Right kidney (tissue), 9 donors: ENCODE results near the gene SSU72.
A peak's percentile ranks its signal among the peaks of the same experiment; 100 is the strongest.

Source experiments
- DNase-seq: peaks from one replicate; pipeline ENCODE4 v3.0.0-alpha.2; 2016
- long read RNA-seq, 8 donors: transcript quantifications; one replicate each; lab custom pipeline, GENCODE V29; 2026

SSU72 gene
- long read RNA-seq, donor 1, full-length matches to known transcripts = 79 of 79 reads
- long read RNA-seq, donor 1, partial matches to known transcripts = 0 of 79 reads
- long read RNA-seq, donor 1, other reads (novel, unspliced or antisense) = 0 of 79 reads
- long read RNA-seq, donor 2, full-length matches to known transcripts = 50 of 50 reads
- long read RNA-seq, donor 2, partial matches to known transcripts = 0 of 50 reads
- long read RNA-seq, donor 2, other reads (novel, unspliced or antisense) = 0 of 50 reads
- long read RNA-seq, donor 3, full-length matches to known transcripts = 31 of 31 reads
- long read RNA-seq, donor 3, partial matches to known transcripts = 0 of 31 reads
- long read RNA-seq, donor 3, other reads (novel, unspliced or antisense) = 0 of 31 reads
- long read RNA-seq, donor 4, full-length matches to known transcripts = 64 of 64 reads
- long read RNA-seq, donor 4, partial matches to known transcripts = 0 of 64 reads
- long read RNA-seq, donor 4, other reads (novel, unspliced or antisense) = 0 of 64 reads
- long read RNA-seq, donor 5, full-length matches to known transcripts = 50 of 50 reads
- long read RNA-seq, donor 5, partial matches to known transcripts = 0 of 50 reads
- long read RNA-seq, donor 5, other reads (novel, unspliced or antisense) = 0 of 50 reads
- long read RNA-seq, donor 6, full-length matches to known transcripts = 60 of 60 reads
- long read RNA-seq, donor 6, partial matches to known transcripts = 0 of 60 reads
- long read RNA-seq, donor 6, other reads (novel, unspliced or antisense) = 0 of 60 reads
- long read RNA-seq, donor 7, full-length matches to known transcripts = 79 of 79 reads
- long read RNA-seq, donor 7, partial matches to known transcripts = 0 of 79 reads
- long read RNA-seq, donor 7, other reads (novel, unspliced or antisense) = 0 of 79 reads
- long read RNA-seq, donor 8, full-length matches to known transcripts = 39 of 39 reads
- long read RNA-seq, donor 8, partial matches to known transcripts = 0 of 39 reads
- long read RNA-seq, donor 8, other reads (novel, unspliced or antisense) = 0 of 39 reads

DNA sequence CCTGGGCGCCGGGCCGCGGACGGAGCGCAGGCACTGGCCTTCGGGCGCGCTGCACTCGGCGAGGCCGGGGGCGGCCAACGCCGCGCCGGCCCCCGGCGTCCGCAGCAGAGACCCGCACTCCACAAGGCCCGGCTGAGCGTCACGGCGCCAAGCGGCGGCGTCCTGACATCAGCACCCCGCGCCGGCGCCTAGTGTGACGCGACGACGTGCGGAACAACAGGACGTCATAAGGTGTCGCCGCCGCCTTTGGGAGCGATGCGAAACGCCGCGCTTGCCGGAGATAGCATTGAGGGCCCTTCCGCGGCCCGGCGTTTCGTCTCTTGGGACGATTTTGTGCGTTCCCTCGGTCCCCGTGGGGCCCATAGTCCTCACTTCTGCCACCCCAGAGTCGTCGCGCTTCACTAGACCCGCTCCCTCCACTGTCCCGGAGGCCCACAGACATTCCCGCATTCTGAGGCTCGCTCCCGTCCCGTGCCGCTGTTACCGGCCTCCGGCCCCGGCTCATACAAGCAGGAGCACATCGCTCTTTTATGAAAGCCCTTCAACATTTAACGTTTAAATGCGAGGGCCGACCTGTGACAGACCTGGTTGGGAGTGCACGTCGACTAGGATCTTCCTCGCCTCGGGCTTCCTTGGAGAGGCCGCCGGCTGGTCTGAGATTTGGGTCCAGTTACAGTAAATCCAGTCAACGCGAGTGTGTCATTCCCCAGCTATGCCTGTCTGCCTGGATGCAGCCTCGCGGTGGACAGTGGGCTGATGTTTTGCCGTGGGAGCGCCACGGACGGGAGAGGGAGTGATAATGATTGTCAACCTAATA is at the start of gene SSU72:
Gene SSU72, minus strand, starts transcription at position 143 of the 817 bp plus-strand sequence. CDS start 306 bp downstream, outside the sequence.
- peak; percentile 91 for DNase-seq

DNA sequence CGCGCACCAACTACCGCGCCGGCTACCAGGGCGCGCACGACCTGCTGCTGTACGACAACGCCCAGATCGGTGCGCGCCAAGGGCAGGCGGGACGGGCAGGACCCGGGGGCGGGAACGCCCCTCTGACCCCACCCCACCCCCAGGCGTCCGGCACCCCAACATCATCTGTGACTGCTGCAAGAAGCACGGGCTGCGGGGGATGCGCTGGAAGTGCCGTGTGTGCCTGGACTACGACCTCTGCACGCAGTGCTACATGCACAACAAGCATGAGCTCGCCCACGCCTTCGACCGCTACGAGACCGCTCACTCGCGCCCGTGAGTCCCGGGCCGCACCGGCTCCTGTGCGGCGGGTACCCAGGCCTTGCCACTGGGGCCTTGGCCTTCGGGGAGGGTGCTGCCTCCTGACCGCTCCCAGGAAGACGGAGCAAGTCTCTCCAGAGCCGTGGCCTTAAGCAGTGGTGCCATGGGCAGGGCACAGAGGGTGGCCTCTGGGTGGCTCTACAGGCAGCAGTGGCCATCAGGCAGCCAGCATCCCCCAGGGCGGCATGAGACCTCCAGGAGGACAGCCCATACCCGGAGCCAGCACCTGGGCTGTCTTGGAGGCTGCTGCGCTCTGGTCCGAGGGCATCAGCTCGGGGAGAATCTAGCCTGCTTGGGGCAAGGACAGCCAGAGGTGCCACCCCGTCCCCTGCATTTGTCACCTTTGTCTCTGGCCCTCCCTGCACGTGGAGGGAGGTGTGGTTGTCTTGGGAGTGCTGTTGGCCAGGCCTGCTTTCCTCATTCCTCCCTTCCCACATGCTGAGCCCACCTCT is 49.2 kb upstream of the SSU72 start:
- no peak for DNase-seq

DNA sequence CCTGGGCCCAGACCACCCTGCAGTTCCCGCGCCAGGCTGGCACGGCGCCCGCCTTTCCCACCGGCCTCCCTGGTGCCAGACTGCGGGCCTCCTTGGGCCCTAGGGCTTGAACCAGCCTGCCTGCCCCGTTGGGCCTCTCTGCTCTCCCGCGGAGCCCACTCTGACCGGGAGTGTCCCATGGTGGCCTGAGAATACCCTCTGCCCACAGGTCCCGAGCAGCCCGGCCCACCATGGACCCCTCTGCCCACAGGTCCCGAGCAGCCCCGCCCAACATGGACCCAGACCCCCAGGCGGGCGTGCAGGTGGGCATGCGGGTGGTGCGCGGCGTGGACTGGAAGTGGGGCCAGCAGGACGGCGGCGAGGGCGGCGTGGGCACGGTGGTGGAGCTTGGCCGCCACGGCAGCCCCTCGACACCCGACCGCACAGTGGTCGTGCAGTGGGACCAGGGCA is 48.5 kb upstream of the SSU72 start:
- DNase-seq = no peak

DNA sequence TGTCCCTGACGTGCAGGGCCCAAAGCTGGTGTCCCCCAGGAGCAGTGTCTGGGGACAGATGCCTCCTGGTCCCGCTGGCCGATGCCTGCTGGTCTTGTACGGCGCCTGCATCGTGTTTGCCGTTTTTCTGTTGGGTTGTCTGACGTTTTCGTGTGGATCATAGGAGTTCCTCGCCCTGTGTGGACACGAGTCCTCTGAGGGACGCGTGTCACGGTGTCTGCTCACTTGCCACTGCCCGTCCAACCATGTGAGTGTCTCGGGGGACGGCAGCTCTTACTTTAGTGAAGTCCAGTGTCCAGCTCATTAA is 48.1 kb upstream of the SSU72 start:
- no peak for DNase-seq

DNA sequence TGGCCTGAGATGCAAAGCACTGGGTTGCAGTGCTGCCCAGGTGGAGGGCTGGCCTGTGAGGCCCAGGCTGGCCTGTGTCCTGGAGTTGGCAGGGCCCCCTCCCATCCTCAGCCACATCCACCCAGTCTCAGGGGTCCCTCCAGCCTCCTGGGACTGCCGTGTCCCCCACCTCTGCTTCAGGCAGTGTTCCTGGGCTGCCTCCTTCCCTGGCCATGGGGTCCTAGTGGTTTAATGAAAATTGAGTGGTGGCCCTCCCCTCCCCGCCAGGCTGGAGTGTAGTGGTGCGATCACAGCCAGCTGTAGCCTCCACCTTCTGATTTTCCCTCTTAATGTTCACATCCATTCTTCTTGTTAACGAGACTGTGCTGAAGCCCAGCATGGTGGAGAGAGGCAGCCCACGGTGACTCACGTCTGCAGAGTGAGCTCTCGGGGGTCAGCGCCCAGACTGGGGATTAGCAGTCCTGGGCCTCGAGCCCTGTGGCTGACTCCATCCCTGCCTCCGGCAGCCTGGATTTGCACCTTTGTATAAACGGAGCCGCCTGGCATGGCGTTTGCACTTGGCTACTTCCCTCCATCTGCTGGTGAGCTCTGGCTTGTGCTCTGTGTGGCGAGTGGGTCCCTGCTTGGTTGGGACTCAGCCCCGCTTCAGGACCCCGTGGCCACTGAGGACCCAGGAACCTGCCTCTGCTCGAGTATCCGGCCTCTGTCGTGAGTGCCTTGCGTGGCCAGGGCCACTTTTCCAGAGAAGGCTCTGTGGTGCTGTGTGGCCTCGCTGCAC is 47.5 kb upstream of the SSU72 start:
- no peak for DNase-seq

DNA sequence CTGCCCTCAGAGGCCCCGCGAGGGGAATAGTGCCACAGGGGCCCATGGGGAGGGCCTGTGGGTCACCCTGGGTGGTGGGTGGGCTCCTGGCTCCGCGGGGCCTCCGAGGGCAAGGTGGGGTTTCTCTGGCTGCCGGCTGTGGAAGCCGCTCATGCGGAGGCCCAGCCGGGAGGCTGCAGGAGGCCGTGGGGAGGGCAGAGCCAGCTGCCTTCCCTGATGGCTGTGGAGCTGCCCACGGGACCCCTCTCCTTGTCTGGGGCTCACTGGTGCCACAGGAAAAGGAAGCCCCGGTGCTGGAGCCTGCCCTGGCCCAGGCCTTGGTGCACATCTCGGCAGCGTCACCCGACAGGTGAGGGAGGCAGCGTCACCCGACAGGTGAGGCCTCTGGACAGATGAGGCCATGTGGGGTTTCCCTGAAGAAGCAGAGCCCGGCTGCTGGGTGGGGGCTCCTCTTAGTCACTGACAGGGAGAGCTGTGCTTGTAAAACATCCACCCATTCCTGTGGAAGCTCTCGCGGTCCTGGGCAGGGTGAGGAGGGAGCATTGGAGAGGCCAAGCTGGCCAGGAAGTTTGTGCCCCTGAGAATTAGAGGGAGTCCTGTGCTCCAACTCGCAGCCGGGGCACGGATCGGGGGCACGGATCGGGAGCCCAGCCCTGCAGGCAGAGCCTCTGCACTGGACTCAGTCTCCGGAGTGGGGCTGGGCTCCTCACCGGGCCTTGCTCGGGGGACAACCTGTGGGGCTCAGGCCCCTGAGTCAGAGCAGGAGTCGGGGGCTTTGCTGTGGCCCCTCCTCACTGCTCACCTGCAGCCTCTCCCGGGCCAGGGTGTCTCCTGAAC is 46.7 kb upstream of the SSU72 start:
- no peak for DNase-seq

DNA sequence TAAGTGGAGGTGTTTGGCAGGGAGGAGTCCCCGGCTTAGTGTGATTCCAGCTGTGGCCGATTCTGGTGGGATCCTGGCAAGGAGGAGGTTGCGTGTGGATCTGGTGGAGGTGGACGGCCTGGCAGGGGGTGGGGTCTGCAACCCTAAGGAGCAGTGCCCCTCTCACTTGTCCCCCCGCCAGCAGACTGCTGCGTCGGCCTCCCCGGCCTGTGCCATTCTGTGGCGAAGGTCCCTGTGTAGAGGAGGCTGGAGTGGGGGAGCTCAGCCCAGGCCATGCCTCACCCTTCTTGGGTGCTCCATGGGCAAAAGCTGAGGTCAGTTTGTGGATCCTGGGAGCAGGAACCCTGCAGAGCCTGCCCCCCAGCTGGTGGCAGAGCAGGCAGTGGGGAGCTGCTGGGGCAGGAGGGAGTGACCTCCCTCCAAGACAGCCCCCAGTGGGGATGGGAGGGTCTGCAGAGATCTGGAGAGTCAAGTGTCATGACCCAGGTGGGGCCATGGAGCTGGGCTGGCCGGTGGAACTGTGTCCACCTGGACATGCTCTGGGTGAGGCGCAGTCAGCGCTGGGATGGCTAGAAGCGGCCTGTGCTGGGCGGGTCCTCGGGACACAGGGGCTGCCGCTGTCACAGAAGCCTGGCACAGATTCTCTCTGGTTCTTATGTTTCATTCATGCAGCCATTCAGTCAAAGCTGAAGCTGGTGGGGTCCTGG is 45.9 kb upstream of the SSU72 start:
- no peak for DNase-seq

DNA sequence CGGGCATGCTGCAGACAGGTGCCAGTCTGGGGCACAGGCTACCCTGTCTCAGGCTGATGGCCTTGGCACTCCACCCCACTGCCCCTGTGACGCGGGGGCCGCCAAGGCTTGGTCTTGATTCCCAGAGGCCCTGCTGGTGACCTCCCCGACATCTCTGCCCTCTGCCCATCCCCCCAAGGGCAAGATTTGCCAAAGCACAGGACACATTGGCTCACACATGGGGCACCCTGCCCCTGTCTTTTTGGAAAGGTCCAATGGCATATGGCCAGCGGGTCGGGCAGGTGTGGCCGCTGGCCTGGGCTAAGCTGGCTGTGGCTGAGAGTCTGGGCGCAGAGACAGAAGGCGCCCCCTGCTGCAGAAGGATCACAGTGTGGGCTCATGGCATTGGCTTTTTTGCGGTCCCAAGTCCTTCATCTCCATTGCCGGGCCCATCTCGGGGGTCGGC is 45.3 kb upstream of the SSU72 start:
- DNase-seq = no peak

DNA sequence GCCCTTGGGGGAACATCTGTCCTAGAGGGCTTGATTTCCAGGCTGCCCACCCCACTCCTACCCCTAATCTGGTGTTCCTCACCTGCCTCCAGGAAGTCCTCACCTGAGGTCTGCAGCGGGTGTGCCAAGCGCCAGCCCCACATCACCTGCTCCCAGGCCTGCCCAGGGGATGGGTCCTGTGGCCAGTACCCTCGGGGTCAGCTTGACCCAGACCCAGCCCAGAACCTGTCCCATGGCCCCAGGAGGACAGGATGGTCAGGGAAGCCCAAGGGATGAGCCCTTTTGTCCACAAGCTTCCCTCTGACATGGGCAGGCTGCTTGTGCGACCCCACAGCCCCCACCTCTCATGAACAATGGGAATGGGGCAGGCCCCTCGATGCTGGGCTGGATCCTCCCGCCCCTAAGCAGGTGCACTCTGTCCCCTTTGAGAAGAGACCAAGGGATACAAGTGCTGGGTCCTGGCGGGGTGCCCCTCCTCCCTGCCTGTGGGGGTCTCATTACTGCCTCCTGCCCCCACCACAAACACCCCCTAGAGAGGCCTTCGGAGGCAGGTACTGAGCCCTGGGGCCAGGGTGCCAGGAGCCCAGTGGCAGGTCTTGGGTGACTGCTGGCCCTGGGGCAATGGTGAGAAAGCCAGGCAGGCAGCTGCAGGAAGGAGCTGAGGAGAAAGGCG is 43.9 kb upstream of the SSU72 start:
- no peak for DNase-seq

DNA sequence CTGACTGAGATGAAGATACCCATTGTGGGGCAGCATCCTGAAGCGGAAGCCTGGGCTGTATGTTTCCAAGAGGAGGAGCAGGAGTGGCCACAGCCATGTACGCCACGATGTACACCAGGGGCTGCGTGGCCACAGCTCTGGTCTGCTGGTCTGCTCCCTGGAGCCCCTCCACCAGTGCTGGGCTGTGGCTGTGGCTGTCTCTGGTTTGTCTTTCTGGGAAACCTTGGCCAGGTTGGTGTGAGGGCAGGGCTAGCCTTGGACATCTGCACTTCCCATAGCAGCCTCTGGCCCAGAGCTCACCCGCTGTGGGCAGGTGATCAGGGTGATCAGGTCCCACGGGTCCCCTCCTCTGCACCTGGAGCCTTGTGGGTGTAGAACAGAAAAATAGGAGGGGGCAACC is 43.3 kb upstream of the SSU72 start:
- no peak for DNase-seq

DNA sequence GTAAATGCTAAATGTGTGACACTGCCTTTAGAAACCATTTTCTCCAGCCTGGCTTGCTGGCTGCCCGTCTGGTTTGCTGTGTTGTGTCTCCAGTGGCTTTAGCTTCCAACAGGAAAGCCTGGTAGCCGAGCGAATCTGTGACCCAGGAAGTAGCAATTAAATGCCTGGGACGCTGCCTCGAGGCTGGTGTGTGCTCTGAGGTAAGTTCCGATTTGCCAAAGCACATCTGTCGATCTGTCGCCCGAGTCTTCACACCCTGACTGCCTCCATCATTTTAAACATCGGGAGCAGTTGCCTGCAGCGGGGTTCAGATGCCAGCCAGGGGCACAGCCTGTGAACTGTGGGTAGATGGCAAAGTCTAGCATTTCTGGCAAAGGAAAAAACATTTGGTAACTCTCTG is 42.9 kb upstream of the SSU72 start:
- no peak for DNase-seq

DNA sequence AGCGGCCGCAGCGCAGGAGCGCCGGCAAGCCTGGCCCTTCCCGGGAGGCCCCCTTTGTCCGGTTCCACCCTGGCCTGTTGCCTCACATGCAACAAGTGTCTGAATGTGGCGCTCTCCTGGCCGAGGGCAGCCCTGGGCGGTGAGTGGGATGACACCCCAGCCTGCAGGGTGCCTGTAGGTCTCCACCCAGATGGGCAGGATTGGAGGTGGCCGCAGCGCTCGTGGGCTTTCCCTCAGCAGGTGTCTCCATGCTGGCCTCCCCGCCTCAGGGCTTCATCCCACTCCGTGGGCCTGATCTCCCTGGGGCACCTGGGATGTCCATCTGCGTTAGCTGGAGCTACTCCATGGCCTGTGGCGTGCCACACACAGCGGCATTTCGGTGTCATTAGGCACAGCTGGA is 42.2 kb upstream of the SSU72 start:
- DNase-seq = no peak

DNA sequence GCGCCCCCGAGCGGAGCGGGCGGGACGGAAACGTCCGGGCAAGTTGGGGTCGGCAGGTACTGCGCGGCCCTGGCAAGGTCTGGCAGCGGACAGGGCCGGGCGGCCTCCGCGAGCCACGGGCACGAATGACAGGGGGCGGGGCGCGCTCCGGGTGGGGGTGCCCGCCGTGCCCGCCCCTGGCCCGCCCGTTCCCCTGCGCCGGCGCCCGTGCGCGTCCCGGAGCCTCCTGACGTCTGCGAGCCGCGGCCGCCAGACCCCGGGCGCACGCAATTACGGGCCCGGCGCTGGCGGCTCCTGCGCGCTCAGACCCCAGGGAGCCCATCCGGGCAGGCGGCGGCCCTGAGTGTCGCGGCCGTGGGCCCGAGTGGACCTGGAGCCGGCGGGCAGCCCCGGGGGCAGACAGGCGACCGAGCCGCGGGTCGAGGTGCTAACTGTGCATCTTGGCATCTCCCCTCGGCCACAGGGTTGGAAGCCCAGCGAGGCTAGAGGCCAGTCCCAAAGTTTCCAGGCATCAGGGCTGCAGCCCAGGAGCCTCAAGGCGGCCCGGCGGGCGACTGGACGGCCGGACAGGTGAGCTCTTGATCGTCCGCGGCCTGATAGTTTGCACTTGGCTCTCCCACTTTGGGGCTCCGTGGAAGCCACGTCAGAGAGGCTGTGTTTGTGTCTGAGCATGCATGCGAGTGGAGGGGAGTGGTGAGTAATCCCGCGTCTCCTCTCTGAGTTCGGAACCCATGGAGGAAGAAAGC is 41.6 kb upstream of the SSU72 start:
- DNase-seq = peak; percentile 60

DNA sequence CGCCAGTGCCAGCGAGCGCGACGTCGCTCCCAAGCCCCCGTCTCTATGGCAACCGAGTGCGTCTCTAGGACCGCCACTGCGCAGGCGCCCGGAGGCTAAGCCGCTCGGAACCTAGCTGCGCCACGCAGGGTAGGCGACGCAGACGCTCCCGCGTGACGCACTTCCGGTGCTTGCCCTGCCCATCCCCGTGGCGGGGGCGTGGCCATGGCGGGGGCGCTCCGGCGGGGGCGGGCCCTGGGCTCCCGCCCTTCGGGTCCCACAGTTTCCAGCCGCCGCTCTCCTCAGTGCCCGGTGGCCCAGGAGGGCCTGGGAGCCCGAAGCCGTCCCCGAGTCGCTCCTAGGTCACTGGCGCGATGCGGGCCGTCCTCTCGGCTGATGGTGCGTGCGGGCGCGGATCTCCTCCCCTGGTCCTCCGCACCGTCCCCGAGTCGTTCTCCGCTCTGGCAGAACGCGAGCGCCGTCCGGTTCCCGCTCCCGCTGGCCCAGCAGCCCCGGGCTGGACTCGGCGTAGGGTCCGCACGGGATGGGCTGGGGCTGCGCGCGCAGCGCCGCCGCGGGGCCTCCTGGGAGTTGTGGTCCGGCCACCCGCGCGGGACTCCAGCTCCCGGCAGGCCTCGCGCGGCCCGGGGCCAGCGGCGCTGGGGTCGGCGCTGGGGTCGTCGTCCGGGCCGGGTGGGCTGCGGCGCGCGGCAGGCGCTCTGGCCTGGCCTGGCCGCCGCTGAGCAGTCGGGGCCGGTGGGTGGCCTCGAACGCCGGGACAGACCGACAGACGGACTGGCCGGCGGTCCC is 40.8 kb upstream of the SSU72 start, which contains the start of gene MIB2:
Gene MIB2, plus strand, starts transcription at position 245 of the 789 bp plus-strand sequence. CDS start 7,953 bp downstream, outside the sequence.
- DNase-seq = peak; percentile 86

DNA sequence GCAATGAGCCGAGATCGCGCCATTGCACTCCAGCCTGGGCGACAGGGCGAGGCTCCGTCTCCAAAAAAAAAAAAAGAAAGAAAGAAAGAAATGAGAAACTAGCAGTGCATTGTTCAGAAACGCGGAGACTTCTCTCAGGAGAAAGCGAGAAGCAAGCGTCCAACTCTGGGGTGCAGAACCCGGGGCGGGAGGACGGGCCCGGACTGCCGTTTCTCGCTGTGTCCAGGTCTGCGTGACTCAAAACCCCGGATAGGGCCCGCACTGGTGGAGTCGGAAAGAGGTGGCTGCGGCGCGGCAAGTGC is 40.2 kb upstream of the SSU72 start:
- peak; percentile 84 for DNase-seq

DNA sequence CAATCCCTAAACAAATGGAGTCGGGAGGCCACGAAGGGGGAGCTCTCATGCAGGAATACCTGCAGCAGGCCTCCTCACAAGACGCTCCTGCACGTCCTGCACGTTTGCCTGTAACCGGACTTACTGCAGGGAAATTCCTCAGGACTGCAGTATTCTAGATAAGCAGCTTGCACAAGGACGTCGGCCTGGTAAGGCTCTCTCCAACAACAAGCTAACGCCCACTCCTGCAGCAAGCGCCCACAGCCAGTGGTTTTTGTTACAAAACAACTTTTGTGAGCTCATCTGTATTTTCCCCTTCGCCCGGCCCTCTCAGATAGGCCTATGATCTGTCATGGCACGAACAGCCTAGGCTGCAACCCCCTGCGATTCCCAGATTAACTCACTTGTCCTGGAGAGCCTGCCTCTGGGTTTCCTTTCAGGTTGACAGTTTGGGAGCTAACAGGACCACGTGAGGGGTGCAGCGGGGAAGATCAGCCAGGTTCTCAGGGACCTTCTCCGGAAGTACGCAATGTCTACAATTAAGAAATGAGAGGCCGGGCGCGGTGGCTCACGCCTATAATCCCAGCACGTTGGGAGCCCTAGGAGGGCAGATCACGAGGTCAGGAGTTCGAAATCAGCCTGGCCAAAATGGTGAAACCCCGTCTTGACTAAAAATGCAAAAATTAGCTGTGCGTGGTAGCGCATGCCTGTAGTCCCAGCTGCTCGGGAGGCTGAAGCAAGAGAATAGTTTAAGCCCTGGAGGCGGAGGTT is 39.7 kb upstream of the SSU72 start:
- no peak for DNase-seq
